ENCODE results near the gene MIOS. TPM values are rescaled to one million over a fixed set of nuclear protein-coding genes. Genes with fewer than 3 reads are reported as not detected.

Gene MIOS
- total RNA-seq, 1 donor from 2014 or later: 62.0 TPM

GRCh38 chr7:7536396-7537019, 30.2 kb upstream of the MIOS start:
- Histone ChIP-seq H3K79me2 (ENCODE audit: low read depth) (no peaks in the 10 kb centered on the region), H3K4me2 (no peak overlapping the region), H3K4me3 (no peak overlapping the region), H3K36me3 (no peaks in the 10 kb centered on the region), H3F3A (ENCODE audit: low read depth) (no peaks in the 10 kb centered on the region), H3K9ac (no peak overlapping the region), H3K27me3 (no peaks in the 10 kb centered on the region), H3K27ac (no peak overlapping the region), H4K20me1 (ENCODE audit: low read depth) (no peaks in the 10 kb centered on the region), H3K4me1 (peaks cover 8% of the 10 kb centered on the region), H3K9me3 (ENCODE audit: low read depth) (no peaks in the 10 kb centered on the region), H2AFZ (replicated peaks) (no peak overlapping the region)
- DNase-seq (ENCODE audit: low spot score): no peak
- Mint-ChIP-seq H3K27ac (no peak overlapping the region), H3K27me3 (ENCODE audit: insufficient read depth, low read depth) (no peaks in the 10 kb centered on the region), H3K4me1 (peaks cover 5% of the 10 kb centered on the region), H3K36me3 (no peaks in the 10 kb centered on the region), H3K4me3 (no peak overlapping the region), H3K9me3 (no peaks in the 10 kb centered on the region)
- no peak for TF ChIP-seq CTCF (IDR thresholded peaks at IDR 0.05)
- no peak for TF ChIP-seq EZH2phosphoT487 (IDR thresholded peaks at IDR 0.05)
- TF ChIP-seq EZH2 (IDR thresholded peaks at IDR 0.05): no peak

DNA sequence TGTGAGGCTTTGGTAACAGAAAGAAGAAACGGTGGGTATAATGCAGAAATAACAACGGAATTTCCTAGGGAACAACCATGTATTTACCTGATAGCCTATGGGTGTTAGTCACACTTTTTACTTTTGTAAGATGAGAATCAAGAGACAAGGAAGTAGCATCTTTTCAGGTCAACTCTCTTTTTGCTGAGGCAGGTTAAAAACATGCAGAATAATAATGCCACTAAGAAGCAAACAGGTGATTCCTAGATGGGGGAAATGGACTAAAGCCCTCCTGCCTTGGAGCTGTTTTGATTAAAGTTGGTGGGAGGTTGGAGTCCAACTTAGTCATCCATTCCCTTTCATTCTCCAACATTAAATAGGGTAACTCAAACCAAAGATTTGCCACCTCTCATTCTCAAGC, 29.0 kb upstream of the MIOS start:
- Histone ChIP-seq H3K4me2 (no peak overlapping the region), H3K9me3 (ENCODE audit: low read depth) (no peaks in the 10 kb centered on the region), H2AFZ (replicated peaks) (no peak overlapping the region), H3K4me1 (peaks cover 8% of the 10 kb centered on the region), H3K36me3 (no peaks in the 10 kb centered on the region), H3K27ac (no peak overlapping the region), H3K27me3 (no peaks in the 10 kb centered on the region), H3K4me3 (no peak overlapping the region), H3F3A (ENCODE audit: low read depth) (no peaks in the 10 kb centered on the region), H4K20me1 (ENCODE audit: low read depth) (no peaks in the 10 kb centered on the region), H3K79me2 (ENCODE audit: low read depth) (no peaks in the 10 kb centered on the region), H3K9ac (no peak overlapping the region)
- no peaks in the 10 kb centered on the region for H3K9me3 Mint-ChIP-seq
- no peak overlapping the region for H3K4me3 Mint-ChIP-seq
- no peaks in the 10 kb centered on the region for H3K36me3 Mint-ChIP-seq
- TF ChIP-seq CTCF (IDR thresholded peaks at IDR 0.05) (no peak), EZH2 (IDR thresholded peaks at IDR 0.05) (no peak), EZH2phosphoT487 (IDR thresholded peaks at IDR 0.05) (no peak)
- H3K27ac Mint-ChIP-seq: no peak overlapping the region
- no peak for DNase-seq (ENCODE audit: low spot score)
- peaks cover 5% of the 10 kb centered on the region for H3K4me1 Mint-ChIP-seq
- H3K27me3 Mint-ChIP-seq (ENCODE audit: insufficient read depth, low read depth): no peaks in the 10 kb centered on the region

DNA sequence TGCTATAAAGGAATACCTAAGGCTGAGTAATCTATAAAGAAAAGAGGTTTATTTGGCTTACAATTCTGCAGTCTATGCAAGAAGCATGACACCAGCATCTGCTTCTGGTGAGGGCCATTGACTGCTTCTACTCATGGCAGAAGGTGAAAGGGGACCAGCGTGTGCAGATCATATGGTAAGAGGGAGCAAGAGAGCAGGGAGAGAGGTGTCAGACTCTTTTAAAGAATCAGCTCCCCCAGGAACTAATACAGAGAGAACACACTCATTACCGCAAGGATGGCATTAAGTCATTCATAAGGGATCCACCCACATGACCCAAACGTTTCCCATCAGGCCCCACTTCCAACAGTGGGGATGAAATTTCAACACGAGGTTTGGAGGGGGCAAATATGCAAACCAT, 27.5 kb upstream of the MIOS start:
- no peaks in the 10 kb centered on the region for H3F3A ChIP-seq (ENCODE audit: low read depth)
- Mint-ChIP-seq H3K4me1 (peaks cover 5% of the 10 kb centered on the region), H3K4me3 (no peak overlapping the region), H3K27me3 (ENCODE audit: insufficient read depth, low read depth) (no peaks in the 10 kb centered on the region), H3K9me3 (no peaks in the 10 kb centered on the region), H3K27ac (no peak overlapping the region), H3K36me3 (no peaks in the 10 kb centered on the region)
- H3K9me3 ChIP-seq (ENCODE audit: low read depth): no peaks in the 10 kb centered on the region
- peaks cover 8% of the 10 kb centered on the region for H3K4me1 ChIP-seq
- no peaks in the 10 kb centered on the region for H3K36me3 ChIP-seq
- no peak overlapping the region for H3K9ac ChIP-seq
- H4K20me1 ChIP-seq (ENCODE audit: low read depth): no peaks in the 10 kb centered on the region
- H3K79me2 ChIP-seq (ENCODE audit: low read depth): no peaks in the 10 kb centered on the region
- no peak for TF ChIP-seq EZH2phosphoT487 (IDR thresholded peaks at IDR 0.05)
- TF ChIP-seq EZH2 (IDR thresholded peaks at IDR 0.05): no peak
- TF ChIP-seq CTCF (IDR thresholded peaks at IDR 0.05): no peak
- no peak overlapping the region for H2AFZ ChIP-seq (replicated peaks)
- no peak overlapping the region for H3K4me2 ChIP-seq
- no peak overlapping the region for H3K4me3 ChIP-seq
- no peaks in the 10 kb centered on the region for H3K27me3 ChIP-seq
- no peak for DNase-seq (ENCODE audit: low spot score)
- H3K27ac ChIP-seq: no peak overlapping the region
